ENCODE data around the gene PPP1R27.
"Not testable (repeated sequence)": the region's sequence is repeated elsewhere in the genome, so short reads cannot be mapped to it uniquely, and the experiment has no call there.

The PPP1R27 gene

GRCh38 chr17:81840826-81841778, 6.3 kb upstream of the PPP1R27 start:
- DNase-seq (ENCODE audit: low spot score), result no peak

- DNase-seq (ENCODE audit: low spot score), result not testable (repeated sequence)
Observed at GRCh38 chr17:81840059-81840458, 5.2 kb upstream of the PPP1R27 start.

- no peak for DNase-seq (ENCODE audit: low spot score)
Observed at GRCh38 chr17:81839301-81839700, 4.5 kb upstream of the PPP1R27 start.

GRCh38 chr17:81838753-81839255, 4.0 kb upstream of the PPP1R27 start:
- no peak for DNase-seq (ENCODE audit: low spot score)

GRCh38 chr17:81837641-81838040, 2.8 kb upstream of the PPP1R27 start:
- DNase-seq (ENCODE audit: low spot score), result no peak

- no peak for DNase-seq (ENCODE audit: low spot score)
Observed at GRCh38 chr17:81833921-81834830, 674 bp downstream of the PPP1R27 start.

- DNase-seq (ENCODE audit: low spot score), result peak; percentile 95
Observed at GRCh38 chr17:81833160-81833920, 1.5 kb downstream of the PPP1R27 start, which contains the start of gene MCRIP1. TSS of gene MCRIP1 (minus strand) at chr17:81833291. CDS start at chr17:81824506, 8,785 bp downstream.

- no peak for DNase-seq (ENCODE audit: low spot score)
Observed at GRCh38 chr17:81832608-81833159, 2.2 kb downstream of the PPP1R27 start.

- DNase-seq (ENCODE audit: low spot score), result no peak
Observed at GRCh38 chr17:81831957-81832607, 2.8 kb downstream of the PPP1R27 start.

GRCh38 chr17:81831563-81831956, 3.3 kb downstream of the PPP1R27 start:
- no peak for DNase-seq (ENCODE audit: low spot score)

- DNase-seq (ENCODE audit: low spot score), result no peak
Observed at GRCh38 chr17:81829858-81830257, 5.0 kb downstream of the PPP1R27 start.

- no peak for DNase-seq (ENCODE audit: low spot score)
Observed at GRCh38 chr17:81828656-81829055, 6.2 kb downstream of the PPP1R27 start.

- DNase-seq (ENCODE audit: low spot score), result no peak
Observed at GRCh38 chr17:81825841-81826466, 8.9 kb downstream of the PPP1R27 start.

GRCh38 chr17:81824595-81824994, 10.3 kb downstream of the PPP1R27 start:
- no peak for DNase-seq (ENCODE audit: low spot score)

- DNase-seq (ENCODE audit: low spot score), result no peak
Observed at GRCh38 chr17:81823820-81824550, 10.9 kb downstream of the PPP1R27 start.

GRCh38 chr17:81822996-81823819, 11.6 kb downstream of the PPP1R27 start:
- no peak for DNase-seq (ENCODE audit: low spot score)

GRCh38 chr17:81822312-81822637, 12.6 kb downstream of the PPP1R27 start:
- DNase-seq (ENCODE audit: low spot score), result no peak

GRCh38 chr17:81821603-81822311, 13.1 kb downstream of the PPP1R27 start:
- DNase-seq (ENCODE audit: low spot score), result peak; percentile 84
